ENCODE data around the gene MS4A18. TPM values are rescaled to one million over a fixed set of nuclear protein-coding genes. Genes with fewer than 3 reads are reported as not detected.
"Not testable (repeated sequence)": the region's sequence is repeated elsewhere in the genome, so short reads cannot be mapped to it uniquely, and the experiment has no call there.

The MS4A18 gene
- not detected for polyA plus RNA-seq (2012; ENCODE audit: insufficient read depth, insufficient read length, low read depth)

GRCh38 chr11:60724420-60724819 lies at the start of gene MS4A18:
MS4A18 (plus strand) TSS chr11:60724720.
- H3K27me3 ChIP-seq, result no peaks in the 10 kb centered on the region
- H3K4me1 ChIP-seq, result no peaks in the 10 kb centered on the region
- no peaks in the 10 kb centered on the region for H3K36me3 ChIP-seq

GRCh38 chr11:60678231-60678630 lies 46.3 kb upstream of the MS4A18 start:
- H3K36me3 ChIP-seq, result not testable (repeated sequence)

More at GRCh38 chr11:60724420-60724819, at the start of gene MS4A18:
- H3K9me3 ChIP-seq, result no peaks in the 10 kb centered on the region
- TF ChIP-seq CTCF (IDR thresholded peaks at IDR 0.05; ENCODE audit: low read depth, low read length), result no peak
- no peak for DNase-seq
- H3K4me3 ChIP-seq (ENCODE audit: low read depth, low read length), result no peak within 1 kb of the TSS

GRCh38 chr11:60679879-60680278 lies 44.6 kb upstream of the MS4A18 start:
- H3K9me3 ChIP-seq, result no peaks in the 10 kb centered on the region
- no peak for TF ChIP-seq CTCF (IDR thresholded peaks at IDR 0.05; ENCODE audit: low read depth, low read length)
- H3K4me1 ChIP-seq, result no peaks in the 10 kb centered on the region
- no peaks in the 10 kb centered on the region for H3K27me3 ChIP-seq
- no peaks in the 10 kb centered on the region for H3K36me3 ChIP-seq
- H3K4me3 ChIP-seq (ENCODE audit: low read depth, low read length), result no peak overlapping the region
- no peak for DNase-seq

More at GRCh38 chr11:60678231-60678630, 46.3 kb upstream of the MS4A18 start:
- not testable (repeated sequence) for H3K4me3 ChIP-seq (ENCODE audit: low read depth, low read length); H3K27me3 ChIP-seq; DNase-seq; H3K9me3 ChIP-seq; H3K4me1 ChIP-seq

GRCh38 chr11:60680455-60681119 lies 43.9 kb upstream of the MS4A18 start:
- no peaks in the 10 kb centered on the region for H3K9me3 ChIP-seq
- H3K4me3 ChIP-seq (ENCODE audit: low read depth, low read length), result no peak overlapping the region
- DNase-seq, result no peak
- H3K4me1 ChIP-seq, result no peaks in the 10 kb centered on the region
- no peak for TF ChIP-seq CTCF (IDR thresholded peaks at IDR 0.05; ENCODE audit: low read depth, low read length)
- no peaks in the 10 kb centered on the region for H3K27me3 ChIP-seq
- no peaks in the 10 kb centered on the region for H3K36me3 ChIP-seq

GRCh38 chr11:60684541-60684848 lies 40.0 kb upstream of the MS4A18 start:
- not testable (repeated sequence) for H3K4me1 ChIP-seq; H3K9me3 ChIP-seq; DNase-seq; H3K4me3 ChIP-seq (ENCODE audit: low read depth, low read length); H3K36me3 ChIP-seq; H3K27me3 ChIP-seq

- Histone ChIP-seq H3K9me3 (no peaks in the 10 kb centered on the region), H3K4me3 (ENCODE audit: low read depth, low read length) (no peak overlapping the region), H3K27me3 (no peaks in the 10 kb centered on the region), H3K36me3 (no peaks in the 10 kb centered on the region), H3K4me1 (no peaks in the 10 kb centered on the region)
- TF ChIP-seq CTCF (IDR thresholded peaks at IDR 0.05; ENCODE audit: low read depth, low read length), result no peak
- no peak for DNase-seq
Observed at GRCh38 chr11:60691661-60692060, 32.9 kb upstream of the MS4A18 start.

- no peaks in the 10 kb centered on the region for H3K27me3 ChIP-seq
- no peak for DNase-seq
- H3K9me3 ChIP-seq, result no peaks in the 10 kb centered on the region
- H3K36me3 ChIP-seq, result no peaks in the 10 kb centered on the region
- no peak within 1 kb of the TSS for H3K4me3 ChIP-seq (ENCODE audit: low read depth, low read length)
- no peak for TF ChIP-seq CTCF (IDR thresholded peaks at IDR 0.05; ENCODE audit: low read depth, low read length)
- H3K4me1 ChIP-seq, result no peaks in the 10 kb centered on the region
Observed at GRCh38 chr11:60699284-60699691, 25.2 kb upstream of the MS4A18 start, which contains the start of gene MS4A8. MS4A8 (plus strand) TSS chr11:60699612; CDS start chr11:60700861, 1,249 bp downstream.
